ENCODE results near the gene ENOX1.

ENOX1 gene

DNA sequence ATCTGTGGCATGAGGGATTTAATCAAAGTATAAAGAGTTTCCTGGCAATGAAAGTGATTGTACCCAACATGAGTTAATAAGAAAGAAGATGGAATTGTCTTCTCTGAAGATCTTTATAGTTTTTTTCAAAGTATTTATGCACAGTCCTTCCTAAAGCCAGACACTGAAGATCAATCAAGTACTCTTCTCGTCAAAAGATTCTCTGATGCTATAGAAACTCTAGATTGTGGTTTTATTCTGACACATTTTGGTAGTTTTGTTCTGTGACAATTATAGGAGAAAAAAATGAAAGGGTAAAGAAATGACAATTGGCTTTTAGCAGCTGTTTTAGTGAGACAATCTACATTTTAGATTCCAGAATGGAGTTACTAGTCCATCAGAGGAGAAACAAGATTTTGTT, 10.4 kb upstream of the ENOX1 start:
- TF ChIP-seq, protein P1, sequence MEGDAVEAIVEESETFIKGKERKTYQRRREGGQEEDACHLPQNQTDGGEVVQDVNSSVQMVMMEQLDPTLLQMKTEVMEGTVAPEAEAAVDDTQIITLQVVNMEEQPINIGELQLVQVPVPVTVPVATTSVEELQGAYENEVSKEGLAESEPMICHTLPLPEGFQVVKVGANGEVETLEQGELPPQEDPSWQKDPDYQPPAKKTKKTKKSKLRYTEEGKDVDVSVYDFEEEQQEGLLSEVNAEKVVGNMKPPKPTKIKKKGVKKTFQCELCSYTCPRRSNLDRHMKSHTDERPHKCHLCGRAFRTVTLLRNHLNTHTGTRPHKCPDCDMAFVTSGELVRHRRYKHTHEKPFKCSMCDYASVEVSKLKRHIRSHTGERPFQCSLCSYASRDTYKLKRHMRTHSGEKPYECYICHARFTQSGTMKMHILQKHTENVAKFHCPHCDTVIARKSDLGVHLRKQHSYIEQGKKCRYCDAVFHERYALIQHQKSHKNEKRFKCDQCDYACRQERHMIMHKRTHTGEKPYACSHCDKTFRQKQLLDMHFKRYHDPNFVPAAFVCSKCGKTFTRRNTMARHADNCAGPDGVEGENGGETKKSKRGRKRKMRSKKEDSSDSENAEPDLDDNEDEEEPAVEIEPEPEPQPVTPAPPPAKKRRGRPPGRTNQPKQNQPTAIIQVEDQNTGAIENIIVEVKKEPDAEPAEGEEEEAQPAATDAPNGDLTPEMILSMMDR (IDR thresholded peaks at IDR 0.05): no peak

DNA sequence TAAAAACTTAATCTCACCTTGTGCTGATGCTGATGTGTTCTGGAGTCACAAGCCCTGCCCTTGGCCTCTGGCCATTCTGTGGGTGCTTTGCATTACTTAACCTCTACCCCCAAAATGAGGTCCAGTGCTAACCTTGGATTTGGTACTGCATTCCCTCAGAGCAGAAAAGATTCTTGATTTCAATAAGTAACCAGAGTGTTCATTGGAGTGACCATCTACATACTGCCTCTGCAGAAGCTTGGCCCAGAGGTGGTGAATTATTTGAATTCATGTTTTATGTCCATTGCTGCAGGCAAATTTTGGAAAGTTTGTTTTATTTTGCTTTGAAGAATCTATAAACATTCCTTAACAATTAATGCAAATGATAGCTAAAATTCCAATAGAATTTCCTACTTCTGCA, 7.6 kb upstream of the ENOX1 start:
- TF ChIP-seq, protein P1 (IDR thresholded peaks at IDR 0.05): no peak

DNA sequence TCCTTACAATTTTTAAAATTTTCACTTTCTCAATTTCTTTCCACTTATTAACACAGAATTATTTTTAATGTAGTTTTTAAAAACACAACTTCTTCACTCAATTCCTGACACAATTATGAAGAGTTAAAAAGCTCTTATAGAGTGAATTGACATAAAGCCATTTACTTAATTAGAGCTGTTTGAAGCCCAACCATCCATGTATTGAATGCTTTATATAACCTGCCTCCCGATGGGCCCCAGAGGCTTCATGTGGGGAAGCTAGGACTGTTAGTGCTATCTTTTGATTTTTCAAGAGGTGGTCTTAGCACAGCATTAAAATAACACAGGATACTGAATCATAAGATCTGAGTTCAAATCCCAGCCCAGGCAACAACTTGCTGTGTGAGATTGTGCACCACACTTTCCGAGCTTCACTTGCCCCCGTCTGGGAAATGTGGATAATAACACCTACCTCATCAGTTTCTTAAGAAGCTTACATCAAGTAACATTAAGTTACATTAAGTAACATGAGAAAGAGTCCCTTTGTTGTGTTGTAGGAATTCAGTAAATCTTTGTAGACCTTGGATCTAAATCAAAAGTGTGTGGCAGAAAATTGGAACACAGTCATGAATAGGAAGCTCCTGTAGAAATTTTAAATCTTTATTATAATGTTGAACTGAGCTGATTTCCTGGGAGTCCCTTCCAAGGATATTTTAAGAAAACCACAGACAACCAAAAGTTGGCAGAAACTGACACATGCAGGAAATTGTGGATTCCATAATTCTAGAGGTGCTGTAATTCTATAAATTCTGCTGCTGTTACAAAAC, 5.5 kb upstream of the ENOX1 start:
- TF ChIP-seq, protein P1 (IDR thresholded peaks at IDR 0.05): no peak

DNA sequence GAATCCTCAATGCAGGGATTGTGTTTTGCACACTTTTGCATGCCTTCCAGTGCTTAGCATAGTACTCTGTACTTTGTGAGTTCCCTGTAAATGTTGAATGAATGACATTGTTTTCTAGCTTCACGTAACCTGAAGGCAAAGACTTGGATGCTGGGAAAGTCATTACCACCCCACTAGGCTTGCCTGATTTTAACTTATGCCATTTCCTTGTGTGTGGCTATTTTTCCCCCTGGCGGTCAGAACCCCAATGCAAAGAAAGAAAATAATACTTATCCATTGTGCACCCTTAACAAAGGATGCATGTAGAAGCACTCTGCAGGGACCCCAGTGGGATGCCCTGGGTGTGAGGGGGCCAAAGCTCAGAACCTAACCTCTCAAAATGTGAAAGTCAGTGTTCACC, 1.2 kb upstream of the ENOX1 start:
- TF ChIP-seq, protein P1 (IDR thresholded peaks at IDR 0.05): no peak

DNA sequence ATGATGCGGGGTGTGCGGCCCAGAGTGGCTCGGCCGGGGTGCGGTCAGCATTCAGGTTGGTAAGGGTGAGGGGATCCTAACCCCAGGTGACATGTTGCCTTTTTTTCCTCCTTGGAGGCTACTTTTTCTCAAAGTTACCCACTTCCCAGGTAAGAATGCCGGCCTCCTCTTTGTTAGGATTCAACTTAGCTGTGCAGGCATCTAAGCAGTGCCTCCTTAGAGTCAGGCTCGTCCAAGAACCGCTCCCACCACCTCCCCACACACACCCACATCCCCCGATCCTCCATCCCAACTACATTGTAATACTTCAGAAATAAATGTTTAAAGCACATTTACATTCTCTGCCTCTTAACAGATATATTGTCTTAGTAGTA, 733 bp upstream of the ENOX1 start:
- TF ChIP-seq, protein P1 (IDR thresholded peaks at IDR 0.05): no peak

DNA sequence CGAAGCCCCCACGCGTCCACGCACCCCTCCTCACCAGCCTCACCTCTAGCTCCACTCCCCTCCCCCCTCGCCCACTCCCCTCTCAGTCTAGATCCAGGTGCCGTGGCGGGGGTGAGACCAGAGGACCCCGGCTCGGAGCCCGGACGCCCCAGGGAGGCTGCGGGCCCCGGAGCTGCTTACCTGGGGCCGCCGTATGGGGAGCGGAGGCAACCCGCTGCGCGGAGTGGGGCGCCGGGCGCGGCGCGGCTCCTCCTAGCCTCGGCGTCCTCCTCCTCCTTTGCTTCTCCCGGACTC, 353 bp downstream of the ENOX1 start:
- TF ChIP-seq, protein P1 (IDR thresholded peaks at IDR 0.05): no peak

DNA sequence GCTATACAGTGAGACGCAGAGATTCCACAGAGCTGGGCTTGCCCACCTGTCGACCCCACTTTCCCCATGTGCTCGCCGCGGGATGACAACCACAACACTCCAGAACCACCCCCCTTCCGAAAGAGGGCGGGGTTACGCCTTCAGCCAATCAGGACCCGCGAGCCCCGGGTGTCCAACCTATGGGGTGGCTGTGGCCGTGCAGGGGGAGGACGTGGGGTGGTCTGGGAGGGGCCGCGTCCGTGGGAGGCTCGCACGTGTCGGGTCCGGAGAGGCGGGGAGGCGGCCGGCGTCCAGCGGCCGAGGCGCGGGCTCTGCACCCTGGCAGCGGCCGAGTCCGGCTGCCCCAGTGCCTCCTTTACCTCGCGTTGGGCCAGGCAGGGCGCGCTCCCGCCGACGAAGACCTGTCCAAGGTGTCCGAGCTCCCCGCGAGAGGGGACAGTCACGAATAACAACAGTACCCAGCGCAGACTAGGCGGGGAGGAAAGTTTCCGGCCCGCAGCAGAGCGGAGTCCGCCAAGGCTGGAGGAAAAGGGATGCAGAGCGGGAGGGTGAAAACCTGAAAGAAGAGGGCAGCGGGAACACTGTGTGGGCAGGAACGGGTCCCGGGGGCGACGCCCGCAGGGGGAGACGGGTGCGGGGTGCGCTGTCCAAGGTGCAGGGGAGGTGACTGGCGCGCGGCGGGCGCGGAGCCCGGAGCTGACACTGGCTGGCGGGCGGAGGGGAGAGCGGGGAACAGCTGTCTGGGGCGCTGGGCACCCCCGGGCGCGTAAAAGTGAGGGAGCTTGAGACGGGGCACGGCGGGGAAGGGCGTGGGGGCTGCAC, 911 bp downstream of the ENOX1 start:
- TF ChIP-seq, protein P1 (IDR thresholded peaks at IDR 0.05): no peak

Data from LNCAP (cell line).